Measurements from ENCODE around the gene U2AF2.

The U2AF2 gene

DNA sequence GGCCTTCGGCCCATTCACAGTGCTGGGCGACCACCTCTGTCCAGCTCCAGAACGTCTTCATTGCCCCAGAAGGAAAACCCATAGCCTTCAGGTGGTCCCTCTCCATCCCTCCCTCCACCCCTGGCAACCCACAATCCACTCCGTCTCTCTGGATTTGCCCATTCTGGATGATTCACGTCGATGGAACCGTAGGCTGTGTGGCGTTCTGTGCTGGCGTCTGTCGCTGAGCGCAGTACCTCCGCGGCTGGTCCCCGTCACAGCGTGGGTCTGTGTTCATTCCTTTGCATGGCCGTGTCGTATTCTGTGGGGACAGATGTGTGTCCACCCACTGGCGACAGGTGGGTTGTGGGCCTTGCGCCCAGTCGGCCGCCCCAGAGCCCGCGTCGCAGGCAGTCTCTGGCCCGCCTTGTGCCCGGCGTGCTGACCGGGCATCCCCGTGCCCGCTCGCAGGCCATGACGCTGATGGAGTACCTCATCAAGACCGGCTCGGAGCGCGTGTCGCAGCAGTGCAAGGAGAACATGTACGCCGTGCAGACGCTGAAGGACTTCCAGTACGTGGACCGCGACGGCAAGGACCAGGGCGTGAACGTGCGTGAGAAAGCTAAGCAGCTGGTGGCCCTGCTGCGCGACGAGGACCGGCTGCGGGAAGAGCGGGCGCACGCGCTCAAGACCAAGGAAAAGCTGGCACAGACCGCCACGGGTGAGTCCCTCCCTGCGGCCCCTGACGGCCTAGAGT is 30.3 kb downstream of the U2AF2 start:
- DNase-seq = no peak
- no peak for TF ChIP-seq CTCF (IDR thresholded peaks at IDR 0.05)
- H3K4me3 Mint-ChIP-seq = no peak overlapping the region
- H3K36me3 Mint-ChIP-seq (ENCODE audit: low read depth) = peaks cover 19% of the 10 kb centered on the region
- peaks cover 3% of the 10 kb centered on the region for H3K27me3 Mint-ChIP-seq (ENCODE audit: low read depth, poor library complexity)
- H3K27ac Mint-ChIP-seq = no peak overlapping the region
- peaks cover 13% of the 10 kb centered on the region for H3K4me1 Mint-ChIP-seq
- H3K9me3 Mint-ChIP-seq = no peaks in the 10 kb centered on the region

GRCh38 chr19:55685776-55686175 is 30.9 kb downstream of the U2AF2 start:
- peaks cover 3% of the 10 kb centered on the region for H3K27me3 Mint-ChIP-seq (ENCODE audit: low read depth, poor library complexity)
- H3K27ac Mint-ChIP-seq = peak overlapping the region; percentile 79
- peaks cover 17% of the 10 kb centered on the region for H3K4me1 Mint-ChIP-seq
- peaks cover 15% of the 10 kb centered on the region for H3K36me3 Mint-ChIP-seq (ENCODE audit: low read depth)
- no peak overlapping the region for H3K4me3 Mint-ChIP-seq
- TF ChIP-seq CTCF (IDR thresholded peaks at IDR 0.05) = no peak
- H3K9me3 Mint-ChIP-seq = no peaks in the 10 kb centered on the region
- DNase-seq = no peak

DNA sequence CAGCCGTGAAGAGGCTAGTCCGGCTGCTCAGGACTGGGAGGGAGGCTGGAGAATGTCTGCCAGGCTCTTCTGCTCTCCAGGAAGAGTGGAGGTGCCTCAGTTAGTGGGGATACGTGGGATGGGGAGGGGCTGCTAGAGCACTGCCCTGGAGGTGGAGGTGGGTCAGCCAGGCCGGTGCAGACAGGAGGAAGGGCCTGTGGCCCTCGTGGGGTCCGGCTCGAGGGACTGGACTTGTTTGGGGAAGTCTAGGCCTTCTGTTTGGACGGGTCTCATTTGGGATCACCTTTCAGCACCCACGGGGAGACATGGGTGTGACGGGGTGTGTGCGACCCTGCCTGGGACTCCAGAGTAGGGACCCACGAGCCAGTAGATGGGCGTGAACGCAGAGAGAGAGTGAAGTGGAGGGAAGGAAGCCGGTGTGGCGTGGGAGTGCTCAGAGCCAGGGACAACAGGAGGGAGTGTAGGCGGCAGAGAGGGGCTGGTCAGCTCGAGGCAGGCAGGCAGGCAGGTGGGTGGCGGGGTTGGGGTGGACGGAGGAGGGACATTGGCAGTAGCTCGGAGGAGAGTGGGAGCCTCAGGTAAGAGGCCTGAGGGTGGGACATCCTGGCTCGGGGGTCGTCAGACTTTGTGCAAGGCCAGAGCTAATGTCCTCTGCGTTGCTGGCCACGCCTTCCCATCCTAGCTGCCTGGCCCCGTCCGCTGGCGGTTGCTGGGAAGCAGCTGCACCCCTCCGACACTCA is 31.6 kb downstream of the U2AF2 start:
- H3K4me1 Mint-ChIP-seq = peaks cover 17% of the 10 kb centered on the region
- DNase-seq = no peak

GRCh38 chr19:55687281-55688201 is 32.7 kb downstream of the U2AF2 start:
- H3K27ac Mint-ChIP-seq = peak overlapping the region; percentile 19
- H3K36me3 Mint-ChIP-seq (ENCODE audit: low read depth) = peaks cover 15% of the 10 kb centered on the region
- no peak for DNase-seq
- peaks cover 17% of the 10 kb centered on the region for H3K4me1 Mint-ChIP-seq
- no peaks in the 10 kb centered on the region for H3K9me3 Mint-ChIP-seq
- no peak for TF ChIP-seq CTCF (IDR thresholded peaks at IDR 0.05)
- peaks cover 3% of the 10 kb centered on the region for H3K27me3 Mint-ChIP-seq (ENCODE audit: low read depth, poor library complexity)
- H3K4me3 Mint-ChIP-seq = no peak overlapping the region

More for the DNA sequence above, 31.6 kb downstream of the U2AF2 start:
- Mint-ChIP-seq H3K4me3 (no peak overlapping the region), H3K9me3 (no peaks in the 10 kb centered on the region), H3K36me3 (ENCODE audit: low read depth) (peaks cover 15% of the 10 kb centered on the region), H3K27me3 (ENCODE audit: low read depth, poor library complexity) (peaks cover 3% of the 10 kb centered on the region), H3K27ac (peak overlapping the region; percentile 97)
- TF ChIP-seq CTCF (IDR thresholded peaks at IDR 0.05) = no peak

DNA sequence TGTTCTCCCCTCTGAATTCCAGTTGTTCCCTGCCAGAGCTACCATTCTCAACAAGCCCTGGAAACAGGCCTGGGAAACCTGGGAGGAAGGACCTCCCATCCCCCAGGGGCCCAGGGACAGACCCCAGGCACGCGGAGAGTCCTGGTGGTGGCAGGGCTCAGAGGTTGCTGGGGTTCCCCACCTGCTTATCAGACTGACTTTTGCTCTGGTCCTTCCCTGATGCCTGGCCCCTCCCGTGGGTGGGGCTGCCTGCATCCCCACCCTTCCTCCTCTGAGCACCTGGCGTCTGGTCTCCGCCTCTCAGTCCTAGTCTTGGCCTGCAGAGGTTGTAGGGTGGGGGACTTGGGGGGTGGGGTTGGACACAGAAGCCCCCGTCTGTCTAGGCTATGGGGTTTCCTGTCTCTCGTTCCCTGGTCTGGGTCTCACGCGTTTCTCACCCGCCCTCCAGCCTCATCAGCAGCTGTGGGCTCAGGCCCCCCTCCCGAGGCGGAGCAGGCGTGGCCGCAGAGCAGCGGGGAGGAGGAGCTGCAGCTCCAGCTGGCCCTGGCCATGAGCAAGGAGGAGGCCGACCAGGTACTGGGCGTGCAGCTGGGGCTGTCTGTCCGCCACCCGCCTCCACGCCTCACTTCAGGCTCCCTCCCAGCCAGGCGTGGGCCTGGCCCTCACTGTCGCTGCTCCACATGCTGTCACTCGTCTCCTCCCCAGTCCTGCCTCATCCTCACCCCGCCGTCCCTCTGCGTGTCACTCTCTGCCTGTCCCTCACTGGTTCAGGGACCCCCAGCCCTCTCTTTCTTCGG is 33.8 kb downstream of the U2AF2 start:
- no peak overlapping the region for H3K4me3 Mint-ChIP-seq
- no peak for TF ChIP-seq CTCF (IDR thresholded peaks at IDR 0.05)
- no peaks in the 10 kb centered on the region for H3K9me3 Mint-ChIP-seq
- peak overlapping the region; percentile 94 for H3K27ac Mint-ChIP-seq
- peaks cover 14% of the 10 kb centered on the region for H3K36me3 Mint-ChIP-seq (ENCODE audit: low read depth)
- peak; percentile 28 for DNase-seq
- H3K27me3 Mint-ChIP-seq (ENCODE audit: low read depth, poor library complexity) = no peaks in the 10 kb centered on the region
- peaks cover 17% of the 10 kb centered on the region for H3K4me1 Mint-ChIP-seq

Measured in nephron progenitor cell (in vitro differentiated cells).